ENCODE data around the gene TAS1R3.

TAS1R3 gene

GRCh38 chr1:1371746-1372711 lies 40.9 kb downstream of the TAS1R3 start:
- DNase-seq (ENCODE audit: low spot score): peak; percentile 90

- no peak for DNase-seq (ENCODE audit: low spot score)
These were observed 42.2 kb downstream of the TAS1R3 start for GRCh38 chr1:1373051-1373814.

GRCh38 chr1:1373815-1374588 lies 42.9 kb downstream of the TAS1R3 start:
- DNase-seq (ENCODE audit: low spot score): no peak

GRCh38 chr1:1374589-1374928 lies 43.5 kb downstream of the TAS1R3 start:
- DNase-seq (ENCODE audit: low spot score): no peak

- DNase-seq (ENCODE audit: low spot score): peak; percentile 97
These were observed 44.0 kb downstream of the TAS1R3 start, which contains the start of gene AURKAIP1 for GRCh38 chr1:1374929-1375662. Gene AURKAIP1, minus strand, starts transcription at chr1:1375207. Its CDS starts 451 bp downstream, at chr1:1374756.

GRCh38 chr1:1376551-1377226 lies 45.6 kb downstream of the TAS1R3 start:
- DNase-seq (ENCODE audit: low spot score): no peak

GRCh38 chr1:1377540-1378205 lies 46.6 kb downstream of the TAS1R3 start:
- DNase-seq (ENCODE audit: low spot score): no peak

- no peak for DNase-seq (ENCODE audit: low spot score)
These were observed 49.8 kb downstream of the TAS1R3 start for GRCh38 chr1:1380860-1381259.

GRCh38 chr1:1381294-1381693 lies 50.2 kb downstream of the TAS1R3 start:
- no peak for DNase-seq (ENCODE audit: low spot score)

All from HuH-7.5 (cell line).